H1 (cell line): ENCODE data around the gene SERINC4. TPM values are rescaled to one million over a fixed set of nuclear protein-coding genes. Genes with fewer than 3 reads are reported as not detected.

Source experiments
- CTCF ChIA-PET: fragments of 300-600 bp; sonication (Branson Sonifier 250); formaldehyde crosslinking; loops from one replicate; lab custom pipeline; 2021; ENCODE audit not compliant: partially characterized antibody; lab: Charles Lee
- POLR2A ChIA-PET: fragments of 300-600 bp; sonication (Branson Sonifier 250); formaldehyde crosslinking; loops from one replicate; lab custom pipeline; 2021; ENCODE audit warnings: inconsistent platforms; ENCODE audit not compliant: partially characterized antibody; lab: Charles Lee
- DNase-seq, 2 experiments: peaks; one replicate each; pipeline versions ENCODE4 v3.0.0 to v3.0.0-alpha.2; 2010 to 2022; ENCODE audit warnings: low spot score in 2 of 2, low read depth in 1 of 2, mixed read lengths in 1 of 2
- FAIRE-seq: peaks from 2 replicates; lab custom pipeline; 2011; peaks lifted over from hg19 to GRCh38; lab: Jason Lieb, UNC
- H2AFZ ChIP-seq: 2 replicates; pipeline ENCODE4 v1.8.1; 2012; ENCODE audit warnings: low read length, inconsistent platforms
- H2AK5ac ChIP-seq: 2 replicates; pipeline ENCODE4 v1.6.1; 2013; ENCODE audit warnings: low read depth, low read length
- H2BK120ac ChIP-seq: replicated peaks from 2 replicates; pipeline ENCODE3; 2013; ENCODE audit warnings: low read depth, low read length, inconsistent platforms
- H2BK12ac ChIP-seq: 2 replicates; pipeline ENCODE4 v1.6.1; 2013; ENCODE audit warnings: low read depth, low read length
- H2BK15ac ChIP-seq: 2 replicates; pipeline ENCODE4 v1.6.1; 2013; ENCODE audit warnings: low read length
- H2BK20ac ChIP-seq: 2 replicates; pipeline ENCODE4 v1.6.1; 2013; ENCODE audit warnings: low read length
- H2BK5ac ChIP-seq: 2 replicates; pipeline ENCODE4 v1.6.1; 2013; ENCODE audit warnings: low read depth, low read length
- H3K14ac ChIP-seq: 2 replicates; pipeline ENCODE4 v1.6.1; 2013; ENCODE audit warnings: inconsistent platforms; ENCODE audit not compliant: insufficient read length
- H3K18ac ChIP-seq: 2 replicates; pipeline ENCODE4 v1.6.1; 2013; ENCODE audit warnings: low read length; ENCODE audit errors: extremely low read depth
- H3K23ac ChIP-seq: 2 replicates; pipeline ENCODE4 v1.6.1; 2013; ENCODE audit warnings: inconsistent platforms; ENCODE audit not compliant: insufficient read length
- H3K23me2 ChIP-seq: 2 replicates; pipeline ENCODE4 v1.6.1; 2013; ENCODE audit warnings: low read depth, low read length
- H3K27ac ChIP-seq: 2 replicates; pipeline ENCODE4 v1.6.1; 2011; ENCODE audit warnings: low read depth, low read length, inconsistent platforms
- H3K27me3 ChIP-seq, 4 experiments: replicated peaks in 1 of 4; 1 replicate in 1 of 4; 2 replicates in 3 of 4; pipeline versions ENCODE4 v1.6.1 to v1.8.1; 2011 to 2013; ENCODE audit warnings: low read length in 3 of 4, mild to moderate bottlenecking in 3 of 4, inconsistent platforms in 2 of 4, mixed read lengths in 2 of 4, moderate library complexity in 1 of 4; ENCODE audit not compliant: control insufficient read depth in 3 of 4, insufficient read depth in 3 of 4; ENCODE audit errors: extremely low read depth in 1 of 4
- H3K36me3 ChIP-seq, 4 experiments: 2 replicates each; pipeline versions ENCODE4 v1.6.1 to v1.8.1; 2011 to 2013; ENCODE audit warnings: mild to moderate bottlenecking in 4 of 4, low read length in 3 of 4, moderate library complexity in 2 of 4, control low read depth in 1 of 4, inconsistent platforms in 1 of 4; ENCODE audit not compliant: insufficient read depth in 4 of 4, control insufficient read depth in 2 of 4
- H3K4ac ChIP-seq: replicated peaks from 2 replicates; pipeline ENCODE3; 2013; ENCODE audit warnings: low read length, low read depth, mixed read lengths, inconsistent platforms; ENCODE audit not compliant: insufficient read length
- H3K4me1 ChIP-seq, 4 experiments: replicated peaks in 1 of 4; 1 replicate in 1 of 4; 2 replicates in 3 of 4; pipeline versions ENCODE4 v1.6.1 to v1.8.1; 2011 to 2013; ENCODE audit warnings: low read length in 3 of 4, inconsistent platforms in 2 of 4, mixed read lengths in 1 of 4; ENCODE audit not compliant: insufficient read depth in 4 of 4, control insufficient read depth in 3 of 4
- H3K4me2 ChIP-seq, 2 experiments: 2 replicates each; pipeline versions ENCODE4 v1.6.1 to v1.8.1; 2011 to 2013; ENCODE audit warnings: low read depth in 2 of 2, low read length in 2 of 2, control low read depth in 1 of 2, inconsistent platforms in 1 of 2, mild to moderate bottlenecking in 1 of 2; ENCODE audit not compliant: insufficient read depth in 1 of 2
- H3K4me3 ChIP-seq, 4 experiments: fragments of 200-600, 300-600 bp in 1 of 4; sonication (generic), shearing (Covaris generic), sonication (Bioruptor Twin) in 1 of 4; 2 replicates each; pipeline versions ENCODE4 v1.5.1 to v1.8.1; 2011 to 2016; ENCODE audit warnings: low read length in 4 of 4, low read depth in 3 of 4, control low read depth in 2 of 4, inconsistent platforms in 2 of 4, mild to moderate bottlenecking in 2 of 4, mixed read lengths in 1 of 4, moderate library complexity in 1 of 4; ENCODE audit not compliant: insufficient read depth in 2 of 4; ENCODE audit errors: extremely low read depth in 1 of 4
- H3K56ac ChIP-seq: replicated peaks from 2 replicates; pipeline ENCODE3; 2013; ENCODE audit warnings: low read depth, mild to moderate bottlenecking, mixed read lengths, low read length, inconsistent platforms; ENCODE audit not compliant: insufficient read length
- H3K79me1 ChIP-seq: 2 replicates; pipeline ENCODE4 v1.6.1; 2013; ENCODE audit warnings: low read depth, low read length, control low read depth
- H3K79me2 ChIP-seq, 2 experiments: 2 replicates each; pipeline versions ENCODE4 v1.6.1 to v1.8.1; 2012 to 2013; ENCODE audit warnings: low read length in 2 of 2, mild to moderate bottlenecking in 2 of 2, inconsistent platforms in 1 of 2; ENCODE audit not compliant: insufficient read depth in 2 of 2, control insufficient read depth in 1 of 2
- H3K9ac ChIP-seq, 4 experiments: replicated peaks in 1 of 4; 1 replicate in 1 of 4; 2 replicates in 3 of 4; pipeline versions ENCODE4 v1.6.1 to v1.8.1; 2011 to 2013; ENCODE audit warnings: low read depth in 3 of 4, low read length in 3 of 4, control low read depth in 2 of 4, mild to moderate bottlenecking in 2 of 4, moderate library complexity in 2 of 4, inconsistent platforms in 1 of 4; ENCODE audit errors: extremely low read depth in 1 of 4
- H3K9me3 ChIP-seq, 2 experiments: 2 replicates each; pipeline versions ENCODE4 v1.6.1 to v1.8.1; 2012 to 2013; ENCODE audit warnings: mild to moderate bottlenecking in 2 of 2, moderate library complexity in 2 of 2, control low read depth in 1 of 2, inconsistent platforms in 1 of 2, low read depth in 1 of 2, low read length in 1 of 2, mixed read lengths in 1 of 2; ENCODE audit not compliant: insufficient read depth in 2 of 2
- H4K20me1 ChIP-seq, 2 experiments: replicated peaks in 1 of 2; 2 replicates each; pipeline versions ENCODE3 to v1.8.1; 2011 to 2013; ENCODE audit warnings: inconsistent platforms in 2 of 2, low read length in 2 of 2, mild to moderate bottlenecking in 1 of 2; ENCODE audit not compliant: insufficient read depth in 2 of 2, control insufficient read depth in 1 of 2
- H4K5ac ChIP-seq: 2 replicates; pipeline ENCODE4 v1.6.1; 2013; ENCODE audit warnings: low read length, low read depth, mixed read lengths, inconsistent platforms; ENCODE audit not compliant: insufficient read length
- H4K8ac ChIP-seq: 2 replicates; pipeline ENCODE4 v1.8.0; 2013; ENCODE audit warnings: mild to moderate bottlenecking, moderate library complexity, low read length, inconsistent platforms; ENCODE audit not compliant: insufficient read depth; ENCODE audit errors: extremely low read depth
- H4K91ac ChIP-seq: replicated peaks from 2 replicates; pipeline ENCODE3; 2013; ENCODE audit warnings: low read length, mixed read lengths, inconsistent platforms; ENCODE audit not compliant: insufficient read length
- ASH2L ChIP-seq: fragments of 200-600, 300-600 bp; sonication (generic); IDR thresholded peaks from one replicate; pipeline ENCODE4 v1.7.1; 2017; ENCODE audit warnings: low read length
- POLR2AphosphoS5 ChIP-seq: IDR thresholded peaks from 2 replicates; pipeline ENCODE4 v1.6.1; 2011; ENCODE audit warnings: low read depth, low read length
- WGBS, 2 experiments: shearing (Covaris generic) in 1 of 2; methylation state at CpG; one replicate each; pipeline versions ENCODE4 v1.1.6 to v1.1.7; 2013 to 2015; ENCODE audit warnings: low lambda C conversion rate in 2 of 2, mixed read lengths in 2 of 2, inconsistent platforms in 1 of 2, low coverage in 1 of 2, missing lambda C conversion rate in 1 of 2; ENCODE audit not compliant: insufficient replicate concordance in 2 of 2, insufficient coverage in 1 of 2, insufficient read length in 1 of 2; ENCODE audit errors: extremely low coverage in 1 of 2, missing lambda C conversion rate in 1 of 2; 5-methylcytosine and 5-hydroxymethylcytosine counted together
- polyA plus RNA-seq, 7 experiments: library from polyadenylated mRNA; depleted of rRNA in 3 of 7; stranded (reverse) in 5 of 7; unstranded in 2 of 7; fragments of >200 nt in 5 of 7; fragments of 200-250 nt in 2 of 7; gene quantifications; 1 replicate in 5 of 7; 2 replicates in 1 of 7; 4 replicates in 1 of 7; pipeline versions ENCODE4 v1.2.1 to v1.2.3, GENCODE V29; 2011 to 2013; ENCODE audit warnings: missing spikeins in 2 of 7, mixed read lengths in 2 of 7
- total RNA-seq: library from RNA; stranded (reverse); fragmentation: NEBNext Ultra II Directional; extraction: Animal tissue kit (Norgen Biotek cat#: 25700); gene quantifications from 2 replicates; pipeline ENCODE4 v1.2.1, GENCODE V29; 2021

SERINC4 gene
- total and polyA plus RNA-seq, 2 of the 8 experiments (the other 6 are each of a cell fraction or from before 2014, with no cell fraction given) = 0.08 TPM; not detected in 1

GRCh38 chr15:43779016-43779415, 21.0 kb downstream of the SERINC4 start:
- Histone ChIP-seq H3K9me3 (no peaks in the 10 kb centered on the region), H3K36me3 (peaks cover 0 to 5% (median under 1%) of the 10 kb centered on the region in 4 experiments; a peak in 2 of 8 replicates), H3K56ac (no peak overlapping the region), H3K27me3 (peaks cover 0 to 2% (median 0%) of the 10 kb centered on the region in 4 experiments; a peak in 2 of 7 replicates), H3K27ac (no peak overlapping the region), H3K79me2 (no peaks in the 10 kb centered on the region), H2BK120ac (no peak overlapping the region), H3K18ac (no peak overlapping the region), H4K20me1 (peaks cover 0 to 1% of the 10 kb centered on the region in 2 experiments), H3K14ac (no peak overlapping the region), H4K91ac (no peak overlapping the region), H3K4me3 (no peak overlapping the region), H3K79me1 (no peaks in the 10 kb centered on the region), H2BK20ac (no peak overlapping the region), H3K23ac (no peak overlapping the region), H3K23me2 (peaks cover 12% of the 10 kb centered on the region), H4K8ac (no peak overlapping the region), H2AFZ (no peak overlapping the region), H3K4ac (no peak overlapping the region), H2BK15ac (no peak overlapping the region), H3K4me1 (peaks cover 0 to 12% (median 5%) of the 10 kb centered on the region in 4 experiments; a peak in 5 of 7 replicates), H2BK12ac (no peak overlapping the region), H2BK5ac (no peak overlapping the region), H3K4me2 (no peak overlapping the region), H3K9ac (no peak overlapping the region), H4K5ac (no peak overlapping the region), H2AK5ac (no peak overlapping the region; the same call in 1 of the 2 replicates)
- FAIRE-seq = no peak
- ChIA-PET CTCF (interaction anchor here (0.7 to 4.8 kb wide), 2 partner anchors 9 to 10 kb away, joined by 3 to 50 read pairs; partner anchors contain the start of gene SERF2), POLR2A (no interaction called here)
- no peak for DNase-seq
- no peak for TF ChIP-seq ASH2L
- TF ChIP-seq POLR2AphosphoS5 = no peak
- 82% methylated on average over 1 of the region's 1 CpG; no CpG with 5 or more reads in 1 of the 2 experiments for WGBS, 2 experiments
